Measurements from ENCODE around the gene ZNF697. TPM values are rescaled to one million over a fixed set of nuclear protein-coding genes. Genes with fewer than 3 reads are reported as not detected.

Gene ZNF697
- polyA plus RNA-seq, 1 donor: 11.6 TPM

GRCh38 chr1:119664067-119664466, 16.0 kb upstream of the ZNF697 start:
- DNase-seq (ENCODE audit: low read depth): no peak

- DNase-seq (ENCODE audit: low read depth): no peak
Measured at GRCh38 chr1:119662034-119662437, 14.0 kb upstream of the ZNF697 start.

GRCh38 chr1:119660253-119661083, 12.4 kb upstream of the ZNF697 start:
- DNase-seq (ENCODE audit: low read depth): no peak

GRCh38 chr1:119659628-119660027, 11.6 kb upstream of the ZNF697 start:
- DNase-seq (ENCODE audit: low read depth): no peak

- DNase-seq (ENCODE audit: low read depth): no peak
Measured at GRCh38 chr1:119656410-119656955, 8.4 kb upstream of the ZNF697 start.

- DNase-seq (ENCODE audit: low read depth): no peak
Measured at GRCh38 chr1:119655154-119655553, 7.1 kb upstream of the ZNF697 start.

GRCh38 chr1:119653839-119654170, 5.7 kb upstream of the ZNF697 start:
- DNase-seq (ENCODE audit: low read depth): no peak

GRCh38 chr1:119653135-119653838, 5.2 kb upstream of the ZNF697 start:
- DNase-seq (ENCODE audit: low read depth): no peak

- DNase-seq (ENCODE audit: low read depth): no peak
Measured at GRCh38 chr1:119652587-119652986, 4.5 kb upstream of the ZNF697 start.

- DNase-seq (ENCODE audit: low read depth): no peak
Measured at GRCh38 chr1:119651641-119652040, 3.6 kb upstream of the ZNF697 start.

- DNase-seq (ENCODE audit: low read depth): no peak
Measured at GRCh38 chr1:119651133-119651532, 3.1 kb upstream of the ZNF697 start.

- no peak for DNase-seq (ENCODE audit: low read depth)
Measured at GRCh38 chr1:119648620-119649004, 546 bp upstream of the ZNF697 start.

- DNase-seq (ENCODE audit: low read depth): no peak
Measured at GRCh38 chr1:119647228-119647733, 785 bp downstream of the ZNF697 start.

GRCh38 chr1:119646521-119647227, 1.4 kb downstream of the ZNF697 start:
- DNase-seq (ENCODE audit: low read depth): no peak

GRCh38 chr1:119639109-119639508, 9.0 kb downstream of the ZNF697 start:
- DNase-seq (ENCODE audit: low read depth): no peak

- DNase-seq (ENCODE audit: low read depth): no peak
Measured at GRCh38 chr1:119637710-119638109, 10.4 kb downstream of the ZNF697 start.

GRCh38 chr1:119636491-119637089, 11.5 kb downstream of the ZNF697 start:
- DNase-seq (ENCODE audit: low read depth): no peak

GRCh38 chr1:119635811-119636390, 12.2 kb downstream of the ZNF697 start:
- DNase-seq (ENCODE audit: low read depth): no peak

- no peak for DNase-seq (ENCODE audit: low read depth)
Measured at GRCh38 chr1:119634016-119634415, 14.1 kb downstream of the ZNF697 start.

- no peak for DNase-seq (ENCODE audit: low read depth)
Measured at GRCh38 chr1:119633575-119633974, 14.5 kb downstream of the ZNF697 start.

- DNase-seq (ENCODE audit: low read depth): no peak
Measured at GRCh38 chr1:119632841-119633240, 15.2 kb downstream of the ZNF697 start.
